ENCODE results near the gene SPON2. TPM values are rescaled to one million over a fixed set of nuclear protein-coding genes. Genes with fewer than 3 reads are reported as not detected.

The SPON2 gene
- total RNA-seq, 1 experiment from 2014 or later = 6.6 TPM

- no peak overlapping the region for H3K4me3 Mint-ChIP-seq
- H3K36me3 Mint-ChIP-seq = no peaks in the 10 kb centered on the region; the same call in 1 of the 2 replicates
- peaks cover 28% of the 10 kb centered on the region for H3K9me3 Mint-ChIP-seq
- DNase-seq (ENCODE audit: low spot score) (no peak), ATAC-seq (no peak)
- CTCF ChIA-PET = no interaction called here
- H3K4me1 Mint-ChIP-seq = no peaks in the 10 kb centered on the region
- H3K27me3 Mint-ChIP-seq (ENCODE audit: low read depth) = peaks cover 50% of the 10 kb centered on the region
- POLR2A ChIA-PET = no interaction called here
- no peak overlapping the region for H3K27ac Mint-ChIP-seq
- TF ChIP-seq ATF1 (CRISPR knock-in tag; IDR thresholded peaks at IDR 0.05) = no peak
- TF ChIP-seq STAT6 (CRISPR knock-in tag; conservative IDR thresholded peaks at IDR 0.05; ENCODE audit: low read depth) = no peak
Measured at GRCh38 chr4:1182313-1182712, 9.9 kb upstream of the SPON2 start.

GRCh38 chr4:1180663-1181062, 8.3 kb upstream of the SPON2 start:
- Mint-ChIP-seq H3K4me3 (no peak overlapping the region), H3K36me3 (no peaks in the 10 kb centered on the region; the same call in 1 of the 2 replicates)

More at GRCh38 chr4:1180663-1181062, 8.3 kb upstream of the SPON2 start:
- ATAC-seq (no peak), DNase-seq (ENCODE audit: low spot score) (no peak)
- H3K9me3 Mint-ChIP-seq = peaks cover 28% of the 10 kb centered on the region
- H3K27me3 Mint-ChIP-seq (ENCODE audit: low read depth) = peaks cover 45% of the 10 kb centered on the region
- ChIA-PET POLR2A (no interaction called here), CTCF (no interaction called here)
- TF ChIP-seq AR (CRISPR knock-in tag; IDR thresholded peaks at IDR 0.05) (no peak), USF1 (CRISPR knock-in tag; IDR thresholded peaks at IDR 0.05) (no peak), ATF6 (CRISPR knock-in tag; IDR thresholded peaks at IDR 0.05) (no peak), E2F5 (CRISPR knock-in tag; IDR thresholded peaks at IDR 0.05) (no peak), CREB1 (CRISPR knock-in tag; IDR thresholded peaks at IDR 0.05) (no peak), NR2C2 (CRISPR knock-in tag; IDR thresholded peaks at IDR 0.05) (no peak), SMAD3 (CRISPR knock-in tag; IDR thresholded peaks at IDR 0.05; ENCODE audit: borderline replicate concordance) (no peak), SMAD4 (CRISPR knock-in tag; IDR thresholded peaks at IDR 0.05) (no peak), TCF7 (CRISPR knock-in tag; IDR thresholded peaks at IDR 0.05; ENCODE audit: low read depth) (no peak), TEAD4 (CRISPR knock-in tag; IDR thresholded peaks at IDR 0.05) (no peak), HMGA2 (CRISPR knock-in tag; IDR thresholded peaks at IDR 0.05) (no peak), FOXK1 (CRISPR knock-in tag; IDR thresholded peaks at IDR 0.05) (no peak), ZNF317 (CRISPR knock-in tag; IDR thresholded peaks at IDR 0.05; ENCODE audit: borderline replicate concordance, low read depth) (no peak), RELA (CRISPR knock-in tag; IDR thresholded peaks at IDR 0.05; ENCODE audit: borderline replicate concordance) (no peak), NR3C1 (CRISPR knock-in tag; conservative IDR thresholded peaks at IDR 0.05; ENCODE audit: low read depth) (no peak), ZNF219 (CRISPR knock-in tag; IDR thresholded peaks at IDR 0.05; ENCODE audit: borderline replicate concordance) (no peak)
- no peaks in the 10 kb centered on the region for H3K4me1 Mint-ChIP-seq
- no peak overlapping the region for H3K27ac Mint-ChIP-seq
